HepG2 (cell line): ENCODE data around the gene TACC3. TPM values are rescaled to one million over a fixed set of nuclear protein-coding genes. Genes with fewer than 3 reads are reported as not detected.
A peak's percentile ranks its signal among the peaks of the same experiment; 100 is the strongest.

Experiments
- DPF2 ChIP-seq: sonication (generic); formaldehyde crosslinking; IDR thresholded peaks from 2 replicates; pipeline ENCODE4 v1.4.0; 2020; ENCODE audit warnings: mild to moderate bottlenecking, low read depth, missing genetic modification reagents, borderline replicate concordance
- FLYWCH1 ChIP-seq: sonication (generic); formaldehyde crosslinking; IDR thresholded peaks from 2 replicates; pipeline ENCODE4 v1.8.1; 2023; ENCODE audit warnings: mild to moderate bottlenecking, missing genetic modification reagents
- HDAC2 ChIP-seq: sonication (generic); formaldehyde crosslinking; IDR thresholded peaks from 2 replicates; pipeline ENCODE4 v1.4.0; 2020; ENCODE audit warnings: missing genetic modification reagents
- HIC2 ChIP-seq: sonication (generic); formaldehyde crosslinking; IDR thresholded peaks from 2 replicates; pipeline ENCODE4 v1.9.0; 2022; ENCODE audit warnings: low read depth, missing genetic modification reagents
- KMT2B ChIP-seq: IDR thresholded peaks from 2 replicates; pipeline ENCODE4 v1.6.1; 2016; ENCODE audit warnings: missing genetic modification reagents, missing compliant biosample characterization
- PLSCR1 ChIP-seq: sonication (generic); formaldehyde crosslinking; IDR thresholded peaks from 2 replicates; pipeline ENCODE4 v1.5.0; 2020; ENCODE audit warnings: missing genetic modification reagents, mild to moderate bottlenecking, borderline replicate concordance
- POLR2AphosphoS5 ChIP-seq: IDR thresholded peaks from 2 replicates; pipeline ENCODE4 v1.6.1; 2012; ENCODE audit warnings: low read depth, low read length
- POLR2G ChIP-seq: fragments of 200-400 bp; formaldehyde crosslinking; IDR thresholded peaks from 2 replicates; pipeline ENCODE4 v1.6.1; 2018; ENCODE audit warnings: mild to moderate bottlenecking, low read depth, low read length, moderate library complexity
- ZBTB10 ChIP-seq: sonication (generic); formaldehyde crosslinking; IDR thresholded peaks from 2 replicates; pipeline ENCODE4 v1.4.0; 2020; ENCODE audit warnings: missing genetic modification reagents, borderline replicate concordance
- ZHX2 ChIP-seq, 2 experiments: sonication (generic) in 1 of 2; formaldehyde crosslinking in 1 of 2; IDR thresholded peaks; 2 replicates each; pipeline versions ENCODE4 v1.6.1 to v1.9.0; 2014 to 2022; ENCODE audit warnings: antibody characterized with exemption in 1 of 2, borderline replicate concordance in 1 of 2, inconsistent platforms in 1 of 2, low read depth in 1 of 2, missing genetic modification reagents in 1 of 2
- ZNF496 ChIP-seq: sonication (generic); formaldehyde crosslinking; IDR thresholded peaks from 2 replicates; pipeline ENCODE4 v1.8.1; 2023; ENCODE audit warnings: mild to moderate bottlenecking, moderate library complexity, missing genetic modification reagents; ENCODE audit not compliant: insufficient replicate concordance
- ZNF503 ChIP-seq: sonication (generic); formaldehyde crosslinking; IDR thresholded peaks from 2 replicates; pipeline ENCODE4 v1.4.0; 2020; ENCODE audit warnings: missing genetic modification reagents
- ZNF615 ChIP-seq: sonication (generic); formaldehyde crosslinking; IDR thresholded peaks from 2 replicates; pipeline ENCODE4 v1.5.0; 2020; ENCODE audit warnings: mild to moderate bottlenecking, missing genetic modification reagents, borderline replicate concordance
- ZNF746 ChIP-seq: sonication (generic); formaldehyde crosslinking; IDR thresholded peaks from 2 replicates; pipeline ENCODE4 v1.8.0; 2022; ENCODE audit warnings: mild to moderate bottlenecking, missing genetic modification reagents
- polyA plus RNA-seq, 8 experiments: library from polyadenylated mRNA; depleted of rRNA in 3 of 8; stranded (reverse) in 7 of 8; unstranded in 1 of 8; fragments of >200 nt; fragmentation: Illumina TruSeq in 4 of 8; extraction: Trizol in 4 of 8; gene quantifications; 2 replicates each; pipeline versions ENCODE4 v1.2.1 to v1.2.3, GENCODE V29; 2011 to 2016; ENCODE audit warnings: low read depth in 4 of 8, missing spikeins in 1 of 8, mixed read lengths in 1 of 8; ENCODE audit not compliant: insufficient read depth in 1 of 8
- total RNA-seq, 5 experiments: library from RNA; depleted of rRNA; stranded (reverse); fragments of >200 nt; fragmentation: Illumina TruSeq; extraction: Trizol; gene quantifications; 2 replicates each; pipeline ENCODE4 v1.2.3, GENCODE V29; 2016; ENCODE audit warnings: low read depth in 1 of 5

TACC3 gene
- total and polyA plus RNA-seq, 2 of the 13 experiments (the other 11 are each of a cell fraction or from before 2014, with no cell fraction given) = 20.3 to 21.2 TPM

GRCh38 chr4:1767770-1768366 lies 46.5 kb downstream of the TACC3 start (continued):
- TF ChIP-seq FLYWCH1 (CRISPR knock-in tag) (no peak), ZNF746 (0 out of 2 replicates have a peak, but pooled peaks have one; percentile 56), ZNF615 (CRISPR knock-in tag) (0 out of 2 replicates have a peak, but pooled peaks have one; percentile 29), HIC2 (CRISPR knock-in tag) (no peak; the same call in 1 of the 2 replicates), ZNF496 (CRISPR knock-in tag) (no peak), ZHX2 (IDR thresholded peaks at IDR 0.05; ENCODE audit: low read depth) (no peak), ZHX2 (CRISPR knock-in tag; IDR thresholded peaks at IDR 0.05; ENCODE audit: borderline replicate concordance) (no peak), DPF2 (no peak; the same call in 1 of the 2 replicates), PLSCR1 (CRISPR knock-in tag) (no peak), ZBTB10 (CRISPR knock-in tag) (no peak), KMT2B (CRISPR knock-in tag) (no peak), POLR2AphosphoS5 (0 out of 2 replicates have a peak, but pooled peaks have one; percentile 20), HDAC2 (0 out of 2 replicates have a peak, but pooled peaks have one; percentile 4), ZNF503 (CRISPR knock-in tag) (peak; percentile 1; the same call in 1 of the 2 replicates), POLR2G (no peak; the same call in 1 of the 2 replicates)
